Common myeloid progenitor, CD34-positive (primary cell): ENCODE measurements around the gene SMARCC1.

Experiments
- CTCF ChIA-PET: fragments of 350-600 bp; sonication (Branson Sonifier 250); formaldehyde crosslinking; loops from one replicate; lab custom pipeline; 2021; ENCODE audit warnings: antibody characterized with exemption; lab: Charles Lee
- POLR2A ChIA-PET: fragments of 350-600 bp; sonication (Branson Sonifier 250); formaldehyde crosslinking; loops from one replicate; lab custom pipeline; 2021; ENCODE audit warnings: antibody characterized with exemption; lab: Charles Lee
- DNase-seq, 3 donors: peaks; one replicate each; pipeline versions ENCODE4 v3.0.0 to v3.0.0-alpha.2; 2013
- H3K27ac ChIP-seq, 2 experiments: 1 replicate in 1 of 2; 2 replicates in 1 of 2; pipeline ENCODE4 v1.7.0; 2013; ENCODE audit warnings: inconsistent platforms in 2 of 2, low read length in 2 of 2, mild to moderate bottlenecking in 2 of 2, low read depth in 1 of 2, moderate library complexity in 1 of 2; ENCODE audit not compliant: severe bottlenecking in 2 of 2, insufficient read depth in 1 of 2, poor library complexity in 1 of 2
- H3K27me3 ChIP-seq, 5 experiments: replicated peaks in 2 of 5; 1 replicate in 3 of 5; 2 replicates in 2 of 5; pipeline versions ENCODE4 v1.6.1 to v1.7.0; 2013; ENCODE audit warnings: low read length in 4 of 5, mild to moderate bottlenecking in 2 of 5, moderate library complexity in 2 of 5, inconsistent platforms in 1 of 5; ENCODE audit not compliant: insufficient read depth in 5 of 5, control insufficient read depth in 4 of 5
- H3K36me3 ChIP-seq, 4 experiments: 1 replicate in 2 of 4; 2 replicates in 2 of 4; pipeline versions ENCODE4 v1.6.1 to v1.7.0; 2013; ENCODE audit warnings: low read length in 3 of 4, control low read depth in 1 of 4, mild to moderate bottlenecking in 1 of 4; ENCODE audit not compliant: control insufficient read depth in 4 of 4, insufficient read depth in 4 of 4
- H3K4me1 ChIP-seq, 4 experiments: 1 replicate in 3 of 4; 2 replicates in 1 of 4; pipeline versions ENCODE4 v1.6.1 to v1.7.1; 2013; ENCODE audit warnings: low read length in 3 of 4, mild to moderate bottlenecking in 3 of 4, control low read depth in 1 of 4, inconsistent platforms in 1 of 4, moderate library complexity in 1 of 4; ENCODE audit not compliant: control insufficient read depth in 4 of 4, insufficient read depth in 4 of 4; ENCODE audit errors: control extremely low read depth in 1 of 4
- H3K4me3 ChIP-seq, 7 experiments: 1 replicate in 4 of 7; 2 replicates in 3 of 7; pipeline versions ENCODE4 v1.5.1 to v1.7.0; 2013; ENCODE audit warnings: mild to moderate bottlenecking in 7 of 7, low read length in 6 of 7, moderate library complexity in 6 of 7, inconsistent platforms in 2 of 7, low read depth in 2 of 7, control low read depth in 1 of 7; ENCODE audit not compliant: insufficient read depth in 4 of 7, control insufficient read depth in 1 of 7; ENCODE audit errors: extremely low read depth in 1 of 7
- H3K9me3 ChIP-seq, 5 experiments: 1 replicate in 4 of 5; 2 replicates in 1 of 5; pipeline versions ENCODE4 v1.6.1 to v1.7.1; 2013; ENCODE audit warnings: low read length in 4 of 5, mild to moderate bottlenecking in 2 of 5, inconsistent platforms in 1 of 5, low read depth in 1 of 5, moderate library complexity in 1 of 5; ENCODE audit not compliant: control insufficient read depth in 4 of 5, insufficient read depth in 2 of 5; ENCODE audit errors: control extremely low read depth in 1 of 5
- WGBS: methylation state at CpG from one replicate; pipeline ENCODE4 v1.1.5; 2013; ENCODE audit not compliant: insufficient coverage; 5-methylcytosine and 5-hydroxymethylcytosine counted together

SMARCC1 gene

GRCh38 chr3:47685037-47685436, 96.7 kb downstream of the SMARCC1 start:
- H3K36me3 ChIP-seq = peaks cover 29 to 80% (median 46%) of the 10 kb centered on the region in 4 experiments
- no peak overlapping the region for H3K27ac ChIP-seq
- H3K4me1 ChIP-seq = no peaks in the 10 kb centered on the region
- ChIA-PET CTCF (no interaction called here), POLR2A (interaction anchor here (0.7 kb wide), 1 partner anchor 62 kb away, joined by 4 read pairs; no protein-coding TSS in a partner anchor)
- no peaks in the 10 kb centered on the region for H3K9me3 ChIP-seq
- DNase-seq = no peak
- 100% methylated on average over 3 of the region's 5 CpGs for WGBS
- no peak overlapping the region for H3K4me3 ChIP-seq
- H3K27me3 ChIP-seq = no peaks in the 10 kb centered on the region

GRCh38 chr3:47681016-47681415, 100.7 kb downstream of the SMARCC1 start:
- Histone ChIP-seq H3K9me3 (no peaks in the 10 kb centered on the region), H3K4me3 (no peak overlapping the region), H3K36me3 (peaks cover 28 to 83% (median 45%) of the 10 kb centered on the region in 4 experiments), H3K27ac (no peak overlapping the region), H3K4me1 (no peaks in the 10 kb centered on the region), H3K27me3 (no peaks in the 10 kb centered on the region)
- no peak for DNase-seq
- POLR2A ChIA-PET = no interaction called here
- CTCF ChIA-PET = interaction anchor here (1.7 kb wide), 1 partner anchor 10 kb away, joined by 4 read pairs; no protein-coding TSS in a partner anchor
- 100% methylated on average over 1 of the region's 2 CpGs for WGBS

GRCh38 chr3:47678446-47679338, 103.0 kb downstream of the SMARCC1 start:
- H3K27me3 ChIP-seq = no peaks in the 10 kb centered on the region
- H3K36me3 ChIP-seq = peaks cover 26 to 81% (median 51%) of the 10 kb centered on the region in 4 experiments
- ChIA-PET CTCF (no interaction called here), POLR2A (no interaction called here)
- no peak overlapping the region for H3K27ac ChIP-seq
- H3K4me3 ChIP-seq = no peak overlapping the region
- WGBS = 100% methylated on average over 1 of the region's 6 CpGs
- no peak for DNase-seq
- H3K4me1 ChIP-seq = no peaks in the 10 kb centered on the region
- H3K9me3 ChIP-seq = no peaks in the 10 kb centered on the region

GRCh38 chr3:47669026-47669749, 112.5 kb downstream of the SMARCC1 start:
- Histone ChIP-seq H3K4me1 (no peaks in the 10 kb centered on the region), H3K27me3 (no peaks in the 10 kb centered on the region), H3K27ac (no peak overlapping the region), H3K36me3 (peaks cover 13 to 59% (median 37%) of the 10 kb centered on the region in 4 experiments), H3K9me3 (no peaks in the 10 kb centered on the region), H3K4me3 (no peak overlapping the region)
- WGBS = 100% methylated on average over 1 of the region's 3 CpGs
- ChIA-PET CTCF (no interaction called here), POLR2A (no interaction called here)
- DNase-seq = no peak

- no peaks in the 10 kb centered on the region for H3K27me3 ChIP-seq
- no peaks in the 10 kb centered on the region for H3K9me3 ChIP-seq
- no peak overlapping the region for H3K27ac ChIP-seq
- H3K4me3 ChIP-seq = no peak overlapping the region
- no peaks in the 10 kb centered on the region for H3K4me1 ChIP-seq
- 100% methylated on average over 2 of the region's 2 CpGs for WGBS
- ChIA-PET POLR2A (interaction anchor here (0.5 kb wide), 1 partner anchor 101 kb away, joined by 4 read pairs; no protein-coding TSS in a partner anchor), CTCF (interaction anchor here (1.8 kb wide), 1 partner anchor 13 kb away, joined by 4 read pairs; no protein-coding TSS in a partner anchor)
- DNase-seq = no peak
- peaks cover 14 to 58% (median 35%) of the 10 kb centered on the region in 4 experiments for H3K36me3 ChIP-seq
Observed at GRCh38 chr3:47666118-47666517, 115.6 kb downstream of the SMARCC1 start.

GRCh38 chr3:47664519-47664918, 117.2 kb downstream of the SMARCC1 start:
- H3K9me3 ChIP-seq = peaks cover 0 to 3% (median 0%) of the 10 kb centered on the region in 5 experiments
- ChIA-PET POLR2A (no interaction called here), CTCF (no interaction called here)
- H3K27ac ChIP-seq = no peak overlapping the region
- H3K27me3 ChIP-seq = no peaks in the 10 kb centered on the region
- H3K4me3 ChIP-seq = no peak overlapping the region
- H3K4me1 ChIP-seq = no peaks in the 10 kb centered on the region
- H3K36me3 ChIP-seq = peaks cover 12 to 57% (median 29%) of the 10 kb centered on the region in 4 experiments
- DNase-seq = peak; percentile 29 to 61 (median 61)
- no CpG with 5 or more reads among the region's 2 CpGs for WGBS
